Body of pancreas (tissue), 4 donors: ENCODE measurements around the gene PKNOX1. TPM values are rescaled to one million over a fixed set of nuclear protein-coding genes. Genes with fewer than 3 reads are reported as not detected.

Experiments
- ATAC-seq: fragments of 150-250 bp; one replicate; pipeline ENCODE4 v1.9.1; 2016
- DNase-seq, 4 donors: peaks; one replicate each; pipeline ENCODE4 v3.0.0-alpha.2; 2019
- H3K27ac ChIP-seq, 4 donors: fragments of 200-600 bp; sonication (generic); 1 replicate in 3 of 4; 2 replicates in 1 of 4; pipeline versions ENCODE4 v1.5.1 to v1.6.1; 2016 to 2019; ENCODE audit warnings: mild to moderate bottlenecking in 1 of 4, mixed read lengths in 1 of 4, moderate library complexity in 1 of 4
- H3K27me3 ChIP-seq, 2 donors: fragments of 200-600 bp; sonication (generic); one replicate each; pipeline ENCODE4 v1.6.0; 2016; ENCODE audit warnings: mild to moderate bottlenecking in 1 of 2
- H3K36me3 ChIP-seq, 2 donors: fragments of 200-600 bp; sonication (generic); replicated peaks in 1 of 2; 2 replicates each; pipeline ENCODE4 v1.5.1; 2016; ENCODE audit warnings: low read depth in 2 of 2; ENCODE audit not compliant: insufficient read depth in 1 of 2
- H3K4me1 ChIP-seq: fragments of 200-600 bp; sonication (generic); one replicate; pipeline ENCODE4 v1.6.0; 2016
- H3K4me3 ChIP-seq, 2 donors: fragments of 200-600 bp; sonication (generic); 1 replicate in 1 of 2; 2 replicates in 1 of 2; pipeline ENCODE4 v1.5.1; 2016 to 2019
- H3K9me3 ChIP-seq, 3 donors: fragments of 200-600 bp; sonication (generic); 1 replicate in 2 of 3; 2 replicates in 1 of 3; pipeline ENCODE4 v1.5.1; 2016
- CTCF ChIP-seq, 7 experiments: fragments of 450-650 bp in 4 of 7; fragments of 200-600 bp in 3 of 7; sonication (generic) in 3 of 7; IDR thresholded peaks; one replicate each; pipeline ENCODE4 v1.5.1; 2016 to 2019; ENCODE audit warnings: antibody characterized with exemption in 7 of 7
- POLR2A ChIP-seq, 3 donors: fragments of 450-650 bp; IDR thresholded peaks; one replicate each; pipeline ENCODE4 v1.6.1; 2016; ENCODE audit warnings: antibody characterized with exemption in 3 of 3, mild to moderate bottlenecking in 2 of 3
- WGBS, 2 donors: methylation state at CpG; one replicate each; pipeline ENCODE4 v1.1.5; 2017; 5-methylcytosine and 5-hydroxymethylcytosine counted together
- intact Hi-C: fragments of 100-400 bp; cut with DNase I; formaldehyde crosslinking; loops from one replicate; pipeline ENCODE4 v1.15.1; 2023
- total RNA-seq, 2 donors: library from RNA; depleted of rRNA; stranded (reverse); fragments of >200 nt; gene quantifications; one replicate each; pipeline ENCODE4 v1.1.0, GENCODE V29; 2016

The PKNOX1 gene
- total RNA-seq, 2 donors from 2014 or later, result 11.2 to 27.4 TPM

- DNase-seq (no peak), ATAC-seq (no peak)
- TF ChIP-seq CTCF (IDR thresholded peaks at IDR 0.05) (no peak), POLR2A (IDR thresholded peaks at IDR 0.05) (no peak)
- Histone ChIP-seq H3K4me3 (no peak overlapping the region), H3K9me3 (no peaks in the 10 kb centered on the region), H3K27ac (peak overlapping the region in 2 of 4 donors; percentile 35 to 39), H3K27me3 (no peaks in the 10 kb centered on the region), H3K4me1 (peaks cover 34% of the 10 kb centered on the region), H3K36me3 (no peaks in the 10 kb centered on the region)
- 17 to 81% methylated on average over 1 to 3 of the region's 3 CpGs for WGBS, 2 donors
- intact Hi-C loops, result no loop called here
These were observed 2.5 kb upstream of the PKNOX1 start for GRCh38 chr21:42971897-42972275.

GRCh38 chr21:42973309-42973990 is 912 bp upstream of the PKNOX1 start:
- Histone ChIP-seq H3K4me3 (peak overlapping the region; percentile 10 to 26), H3K4me1 (peaks cover 34% of the 10 kb centered on the region), H3K27ac (peak overlapping the region; percentile 82 to 94 (median 92)), H3K36me3 (no peaks in the 10 kb centered on the region), H3K9me3 (no peaks in the 10 kb centered on the region), H3K27me3 (no peaks in the 10 kb centered on the region)
- DNase-seq (peak in 2 of 4 donors; percentile 8 to 20), ATAC-seq (no peak)
- TF ChIP-seq CTCF (IDR thresholded peaks at IDR 0.05) (no peak), POLR2A (IDR thresholded peaks at IDR 0.05) (no peak)
- intact Hi-C loops, result no loop called here
- 56 to 95% methylated on average over 7 to 18 of the region's 19 CpGs for whole genome bisulfite sequencing, 2 donors

GRCh38 chr21:42974832-42975820 is 764 bp downstream of the PKNOX1 start:
- intact Hi-C loops, result no loop called here
- Histone ChIP-seq H3K9me3 (no peaks in the 10 kb centered on the region), H3K4me3 (peak overlapping the region; percentile 10 to 56), H3K27me3 (no peaks in the 10 kb centered on the region), H3K27ac (peak overlapping the region; percentile 93 to 100 (median 95)), H3K36me3 (no peaks in the 10 kb centered on the region), H3K4me1 (peaks cover 34% of the 10 kb centered on the region)
- peak; percentile 55 to 73 (median 70) for DNase-seq
- WGBS, 2 donors, result 1% methylated on average over 18 to 91 of the region's 125 CpGs
- peak; percentile 49 for ATAC-seq
- peak in 2 of 3 donors; percentile 46 to 50 for TF ChIP-seq POLR2A (IDR thresholded peaks at IDR 0.05)
- TF ChIP-seq CTCF (IDR thresholded peaks at IDR 0.05), result no peak

- Histone ChIP-seq H3K27me3 (no peaks in the 10 kb centered on the region), H3K9me3 (no peaks in the 10 kb centered on the region), H3K4me3 (peak overlapping the region in 1 of 2 donors; percentile 10), H3K4me1 (peaks cover 37% of the 10 kb centered on the region), H3K27ac (peak overlapping the region; percentile 91 to 96 (median 94)), H3K36me3 (no peaks in the 10 kb centered on the region)
- no peak for TF ChIP-seq POLR2A (IDR thresholded peaks at IDR 0.05)
- TF ChIP-seq CTCF (IDR thresholded peaks at IDR 0.05), result no peak
- no peak for ATAC-seq
- no peak for DNase-seq
- intact Hi-C loops, result no loop called here
- 26 to 30% methylated on average over 6 of the region's 6 CpGs for WGBS, 2 donors
These were observed 1.7 kb downstream of the PKNOX1 start for GRCh38 chr21:42975886-42976608.
